Endometrial microvascular endothelial cells (primary cell): ENCODE data around the gene RGS17. TPM values are rescaled to one million over a fixed set of nuclear protein-coding genes. Genes with fewer than 3 reads are reported as not detected.

Source experiments
- in situ Hi-C: cut with HindIII; loops from 2 replicates; pipeline ENCODE4 v1.10.0; 2017; ENCODE audit warnings: low sequenced_read_pairs, low pct_unique_long_range_greater_than_20kb; ENCODE audit errors: inconsistent ontology term
- total RNA-seq: library from RNA; depleted of rRNA; stranded (reverse); fragments of >200 nt; gene quantifications from one replicate; pipeline ENCODE4 v1.2.3, GENCODE V29; 2015; ENCODE audit errors: inconsistent ontology term

The RGS17 gene
- total RNA-seq, 1 donor from 2014 or later: 5.4 TPM

DNA sequence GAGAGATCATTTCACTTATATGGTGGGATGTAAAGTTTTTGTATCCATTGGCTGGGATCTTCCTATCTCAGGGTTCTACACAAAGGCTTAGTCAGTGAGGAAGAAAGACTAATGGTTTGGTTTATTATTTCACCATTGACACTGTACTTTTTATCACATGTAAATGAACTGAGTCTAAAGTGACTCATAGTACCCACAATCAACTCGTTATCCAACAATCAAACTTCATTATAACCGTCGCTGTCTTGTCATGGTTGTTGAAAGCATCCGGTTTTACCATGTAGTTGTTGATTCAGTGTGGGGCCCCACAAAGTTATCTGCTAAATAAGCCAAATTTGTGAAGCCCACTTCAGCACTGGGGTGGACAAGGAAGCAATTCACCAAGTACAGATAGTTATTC lies 72.8 kb downstream of the RGS17 start:
- in situ Hi-C loops: no loop called here

GRCh38 chr6:153056308-153056707 lies 74.8 kb downstream of the RGS17 start:
- in situ Hi-C loops: no loop called here

DNA sequence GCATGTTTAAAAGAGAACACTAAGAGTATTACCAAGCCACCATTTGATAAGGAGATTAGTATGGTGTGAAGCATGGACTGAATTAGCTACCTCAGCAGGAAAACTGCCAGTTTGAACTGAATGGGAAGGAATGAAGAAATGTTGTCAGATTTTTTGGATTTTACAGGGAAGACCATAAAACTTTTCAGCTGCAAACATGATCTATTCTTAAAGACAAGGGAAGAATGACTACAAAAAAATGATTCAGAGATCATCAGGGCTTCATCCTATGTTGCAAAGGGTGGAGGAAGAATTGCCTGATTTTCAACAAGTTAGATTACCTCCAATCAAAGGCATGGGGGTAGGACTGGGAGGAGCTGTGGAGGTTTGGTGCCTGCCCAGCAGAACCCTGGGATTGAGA lies 79.3 kb downstream of the RGS17 start:
- in situ Hi-C loops: no loop called here

- in situ Hi-C loops: loop anchor here (25.0 kb wide), 1 partner anchor 89 kb away; the partner anchor contains the start of gene RGS17
Observed at GRCh38 chr6:153048631-153049030, 82.5 kb downstream of the RGS17 start.

DNA sequence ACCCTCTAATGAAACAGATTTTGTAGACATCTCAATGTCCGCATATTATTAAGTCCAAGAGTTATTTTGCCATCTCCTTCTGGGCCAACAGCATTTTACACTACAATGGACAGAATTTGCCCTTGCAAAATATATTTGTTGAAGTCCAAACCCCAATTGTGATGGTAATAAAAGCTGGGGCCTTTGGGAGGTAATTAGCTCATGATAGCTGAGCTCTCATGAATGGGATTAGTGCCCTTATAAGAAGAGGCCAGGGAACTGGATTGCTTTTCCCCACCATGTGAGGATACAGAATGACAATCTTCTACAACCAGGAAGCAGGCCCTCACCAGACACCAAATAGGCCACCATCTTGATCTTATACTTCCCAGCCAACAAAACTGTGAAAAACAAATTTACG lies 83.7 kb downstream of the RGS17 start:
- in situ Hi-C loops: loop anchor here (25.0 kb wide), 1 partner anchor 90 kb away; the partner anchor contains the start of gene RGS17

DNA sequence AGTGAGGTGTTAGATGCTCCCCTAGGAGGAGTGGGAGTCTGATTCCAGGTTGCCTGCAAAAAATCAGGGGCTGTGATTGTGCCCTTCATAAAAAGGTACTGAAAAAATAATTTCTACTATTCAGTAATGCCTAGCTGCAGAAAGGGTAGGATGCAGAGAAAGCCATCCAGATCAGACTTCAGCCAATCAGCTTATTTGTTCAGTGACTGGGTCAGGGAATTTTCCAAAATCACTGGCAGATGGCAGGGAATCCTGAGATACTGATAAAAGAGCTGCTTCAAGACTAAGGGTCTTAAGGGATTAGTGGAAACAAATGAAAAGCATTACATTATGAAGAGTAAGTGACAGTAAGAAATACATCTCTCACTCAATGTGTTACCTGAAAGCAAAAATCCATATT lies 85.8 kb downstream of the RGS17 start:
- in situ Hi-C loops: loop anchor here (25.0 kb wide), 1 partner anchor 92 kb away; the partner anchor contains the start of gene RGS17

DNA sequence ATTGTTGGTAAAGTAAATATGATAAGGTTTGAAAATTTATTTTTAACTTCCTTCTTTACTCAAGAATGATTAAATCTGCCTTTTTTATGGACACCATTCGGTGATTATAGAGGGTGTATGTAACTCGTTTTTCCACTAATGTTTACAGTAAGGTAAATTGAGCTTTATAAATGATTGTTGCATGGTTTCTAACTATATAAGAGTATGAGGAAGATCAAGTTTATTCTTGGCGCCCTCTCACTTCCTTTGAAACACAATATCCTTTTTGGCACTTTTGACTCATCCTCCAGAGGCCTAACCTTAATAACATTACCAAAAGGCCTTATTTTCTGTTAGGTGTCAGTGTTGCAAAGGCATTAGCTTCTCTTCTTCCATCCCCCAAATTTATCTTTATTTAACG lies 86.8 kb downstream of the RGS17 start:
- in situ Hi-C loops: loop anchor here (25.0 kb wide), 1 partner anchor 93 kb away; the partner anchor contains the start of gene RGS17

GRCh38 chr6:153043719-153044118 lies 87.4 kb downstream of the RGS17 start:
- in situ Hi-C loops: loop anchor here (25.0 kb wide), 1 partner anchor 94 kb away; the partner anchor contains the start of gene RGS17

DNA sequence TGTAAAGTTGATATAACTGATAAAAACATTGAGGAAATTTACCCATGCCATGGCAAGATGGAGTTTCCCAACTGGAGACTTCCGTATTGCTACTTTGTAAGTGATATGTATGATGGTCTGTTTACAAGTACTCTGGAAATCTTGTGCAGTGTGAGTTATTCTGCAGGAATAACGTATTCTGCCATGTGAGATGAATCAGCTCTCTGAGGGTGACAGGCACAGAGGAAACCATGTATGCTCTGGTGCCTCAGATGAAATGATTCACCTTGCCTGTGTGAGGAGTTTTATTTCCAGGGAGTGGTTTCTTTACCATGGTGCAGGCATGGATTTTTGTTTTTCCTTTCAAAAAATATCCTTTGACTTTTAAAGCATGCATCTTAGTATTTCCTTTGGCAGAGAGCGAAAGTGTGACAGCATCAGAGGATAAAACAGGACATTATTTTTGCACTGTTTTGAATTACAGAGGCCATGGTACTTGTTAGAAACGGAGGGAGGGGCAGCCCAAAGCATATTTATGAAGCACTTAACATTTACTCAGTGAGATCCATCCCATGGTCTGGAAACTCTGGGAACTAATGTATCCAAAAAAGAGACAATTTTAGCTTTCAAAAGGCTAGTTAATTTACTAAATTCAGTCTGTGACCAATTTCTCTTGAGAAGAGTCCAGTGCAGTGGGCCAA lies 92.6 kb downstream of the RGS17 start:
- in situ Hi-C loops: loop anchor here (25.0 kb wide), 1 partner anchor 99 kb away; the partner anchor contains the start of gene RGS17

- in situ Hi-C loops: loop anchor here (25.0 kb wide), 1 partner anchor 103 kb away; the partner anchor contains the start of gene RGS17
Observed at GRCh38 chr6:153034139-153034538, 96.9 kb downstream of the RGS17 start.

GRCh38 chr6:153032255-153032882 lies 98.7 kb downstream of the RGS17 start:
- in situ Hi-C loops: loop anchor here (25.0 kb wide), 1 partner anchor 105 kb away; the partner anchor contains the start of gene RGS17

GRCh38 chr6:153031335-153031955 lies 99.6 kb downstream of the RGS17 start:
- in situ Hi-C loops: loop anchor here (25.0 kb wide), 1 partner anchor 106 kb away; the partner anchor contains the start of gene RGS17

- in situ Hi-C loops: loop anchor here (25.0 kb wide), 1 partner anchor 108 kb away; the partner anchor contains the start of gene RGS17
Observed at GRCh38 chr6:153028963-153029362, 102.1 kb downstream of the RGS17 start.

GRCh38 chr6:153028286-153028685 lies 102.8 kb downstream of the RGS17 start:
- in situ Hi-C loops: loop anchor here (25.0 kb wide), 1 partner anchor 109 kb away; the partner anchor contains the start of gene RGS17

- in situ Hi-C loops: loop anchor here (25.0 kb wide), 1 partner anchor 110 kb away; the partner anchor contains the start of gene RGS17
Observed at GRCh38 chr6:153027480-153027879, 103.6 kb downstream of the RGS17 start.

GRCh38 chr6:153024709-153025017 lies 106.4 kb downstream of the RGS17 start:
- in situ Hi-C loops: loop anchor here (25.0 kb wide), 1 partner anchor 113 kb away; the partner anchor contains the start of gene RGS17

- in situ Hi-C loops: no loop called here
Observed at GRCh38 chr6:153023977-153024708, 106.9 kb downstream of the RGS17 start.

- in situ Hi-C loops: no loop called here
Observed at GRCh38 chr6:153018355-153018754, 112.7 kb downstream of the RGS17 start.

DNA sequence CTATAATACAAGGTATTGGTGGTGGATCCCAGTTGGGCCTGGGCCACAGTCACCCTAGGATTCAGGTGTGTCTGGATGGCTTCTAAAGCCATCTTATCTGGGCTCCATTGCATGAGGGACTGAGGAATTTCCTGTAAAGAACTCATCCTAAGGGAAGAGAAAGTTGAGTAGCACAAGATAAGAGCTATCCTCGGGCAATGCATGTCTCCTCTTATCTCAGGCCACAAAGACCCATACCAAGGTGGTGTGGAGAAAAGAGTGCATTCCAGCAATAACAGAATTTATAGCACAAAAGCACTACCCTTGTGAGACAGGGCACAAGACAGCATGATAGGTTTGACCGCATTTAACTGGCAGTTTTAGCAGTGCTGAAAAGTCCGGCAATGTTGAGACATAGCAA lies 114.2 kb downstream of the RGS17 start:
- in situ Hi-C loops: no loop called here
